DOHH2 (cell line): ENCODE data around the gene ACTG2.
A peak's percentile ranks its signal among the peaks of the same experiment; 100 is the strongest.

Experiments used
- H3F3A ChIP-seq: fragments of 200-600 bp; sonication (generic), shearing (Covaris generic); 2 replicates; pipeline ENCODE4 v1.6.0; 2016; ENCODE audit warnings: antibody characterized with exemption, mild to moderate bottlenecking; ENCODE audit not compliant: control insufficient read depth, insufficient read depth
- H3K27ac ChIP-seq: fragments of 200-600 bp; sonication (generic); 2 replicates; pipeline ENCODE4 v1.5.1; 2014; ENCODE audit warnings: low read depth, mild to moderate bottlenecking, low read length, moderate library complexity
- H3K27me3 ChIP-seq: fragments of 200-600 bp; sonication (generic); 2 replicates; pipeline ENCODE4 v1.6.1; 2014; ENCODE audit warnings: mild to moderate bottlenecking, low read length, mixed read lengths; ENCODE audit not compliant: control insufficient read depth
- H3K36me3 ChIP-seq: fragments of 200-600 bp; sonication (generic); 2 replicates; pipeline ENCODE4 v1.6.1; 2014; ENCODE audit warnings: mild to moderate bottlenecking, low read length, moderate library complexity, mixed read lengths; ENCODE audit not compliant: control insufficient read depth
- H3K4me1 ChIP-seq: fragments of 200-600 bp; sonication (generic); 2 replicates; pipeline ENCODE4 v1.6.1; 2014; ENCODE audit warnings: mild to moderate bottlenecking, low read length, mixed read lengths; ENCODE audit not compliant: control insufficient read depth
- H3K4me2 ChIP-seq: fragments of 200-600 bp; sonication (generic); 2 replicates; pipeline ENCODE4 v1.6.0; 2014; ENCODE audit warnings: mild to moderate bottlenecking, low read length, moderate library complexity
- H3K4me3 ChIP-seq: fragments of 200-600 bp; sonication (generic); 2 replicates; pipeline ENCODE4 v1.5.1; 2014; ENCODE audit warnings: mild to moderate bottlenecking, low read length, mixed read lengths
- H3K79me2 ChIP-seq: fragments of 200-600 bp; sonication (generic); 2 replicates; pipeline ENCODE4 v1.6.1; 2014; ENCODE audit warnings: mild to moderate bottlenecking, low read length, mixed read lengths; ENCODE audit not compliant: control insufficient read depth
- H3K9me2 ChIP-seq: fragments of 200-600 bp; sonication (generic); replicated peaks from 2 replicates; pipeline ENCODE4 v1.6.1; 2014; ENCODE audit warnings: mild to moderate bottlenecking, low read length, mixed read lengths; ENCODE audit not compliant: control insufficient read depth
- H3K9me3 ChIP-seq: fragments of 200-600 bp; sonication (generic); 2 replicates; pipeline ENCODE4 v1.6.1; 2014; ENCODE audit warnings: antibody characterized with exemption, low read length, mixed read lengths; ENCODE audit not compliant: control insufficient read depth, insufficient read depth
- H4K20me1 ChIP-seq: fragments of 200-600 bp; sonication (generic); 2 replicates; pipeline ENCODE4 v1.6.0; 2014; ENCODE audit warnings: low read depth, mild to moderate bottlenecking, antibody characterized with exemption, low read length, moderate library complexity; ENCODE audit not compliant: control insufficient read depth, insufficient read depth
- EZH2phosphoT487 ChIP-seq: fragments of 200-600 bp; sonication (generic); IDR thresholded peaks from 2 replicates; pipeline ENCODE4 v1.6.1; 2017; ENCODE audit warnings: borderline replicate concordance, mild to moderate bottlenecking, antibody characterized with exemption, low read length, moderate library complexity, mixed read lengths
- TF ChIP-seq, protein P1 (sequence below): fragments of 200-600 bp; sonication (generic); IDR thresholded peaks from one replicate; pipeline ENCODE4 v1.5.1; 2014; ENCODE audit warnings: antibody characterized with exemption, mild to moderate bottlenecking, low read depth, low read length; ENCODE audit not compliant: poor library complexity, severe bottlenecking

Gene ACTG2

GRCh38 chr2:73926493-73927327, 33.9 kb downstream of the ACTG2 start, which contains the start of gene DGUOK:
Gene DGUOK (plus strand): TSS chr2:73926880. CDS start chr2:73926911, 31 bp downstream.
- Histone ChIP-seq H3K79me2 (peaks cover 49% of the 10 kb centered on the region), H3K36me3 (peaks cover 44% of the 10 kb centered on the region), H3K27ac (peak within 1 kb of the TSS; percentile 80), H3K4me1 (peaks cover 64% of the 10 kb centered on the region), H3K9me3 (peaks cover 4% of the 10 kb centered on the region), H3K4me2 (peak within 1 kb of the TSS; percentile 83), H3F3A (peaks cover 20% of the 10 kb centered on the region), H3K9me2 (no peaks in the 10 kb centered on the region), H3K4me3 (peak within 1 kb of the TSS; percentile 88), H4K20me1 (peaks cover 10% of the 10 kb centered on the region), H3K27me3 (no peaks in the 10 kb centered on the region)
- TF ChIP-seq EZH2phosphoT487, result no peak
- TF ChIP-seq, protein P1, sequence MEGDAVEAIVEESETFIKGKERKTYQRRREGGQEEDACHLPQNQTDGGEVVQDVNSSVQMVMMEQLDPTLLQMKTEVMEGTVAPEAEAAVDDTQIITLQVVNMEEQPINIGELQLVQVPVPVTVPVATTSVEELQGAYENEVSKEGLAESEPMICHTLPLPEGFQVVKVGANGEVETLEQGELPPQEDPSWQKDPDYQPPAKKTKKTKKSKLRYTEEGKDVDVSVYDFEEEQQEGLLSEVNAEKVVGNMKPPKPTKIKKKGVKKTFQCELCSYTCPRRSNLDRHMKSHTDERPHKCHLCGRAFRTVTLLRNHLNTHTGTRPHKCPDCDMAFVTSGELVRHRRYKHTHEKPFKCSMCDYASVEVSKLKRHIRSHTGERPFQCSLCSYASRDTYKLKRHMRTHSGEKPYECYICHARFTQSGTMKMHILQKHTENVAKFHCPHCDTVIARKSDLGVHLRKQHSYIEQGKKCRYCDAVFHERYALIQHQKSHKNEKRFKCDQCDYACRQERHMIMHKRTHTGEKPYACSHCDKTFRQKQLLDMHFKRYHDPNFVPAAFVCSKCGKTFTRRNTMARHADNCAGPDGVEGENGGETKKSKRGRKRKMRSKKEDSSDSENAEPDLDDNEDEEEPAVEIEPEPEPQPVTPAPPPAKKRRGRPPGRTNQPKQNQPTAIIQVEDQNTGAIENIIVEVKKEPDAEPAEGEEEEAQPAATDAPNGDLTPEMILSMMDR, result no peak

DNA sequence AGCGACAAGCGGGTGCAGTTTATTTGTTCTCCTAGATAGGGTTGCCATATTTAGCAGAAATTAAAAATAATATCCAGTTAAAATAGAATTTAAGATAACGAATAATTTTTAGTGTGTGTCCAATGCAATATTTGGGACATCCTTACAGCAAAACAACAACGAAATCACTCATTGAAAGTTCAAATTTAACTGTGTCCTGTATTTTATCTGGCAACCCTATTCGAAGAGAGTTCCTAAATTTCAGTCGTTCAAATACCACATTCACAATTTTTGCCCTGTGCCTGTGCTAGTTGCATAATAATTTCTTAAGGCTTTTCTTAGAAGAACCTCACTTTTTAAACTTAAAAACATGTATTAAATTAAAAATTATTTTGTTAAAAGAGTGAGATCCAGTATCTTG, 34.5 kb downstream of the ACTG2 start:
- Histone ChIP-seq H3K4me2 (peak overlapping the region; percentile 83), H3K4me1 (peaks cover 62% of the 10 kb centered on the region), H3F3A (peaks cover 14% of the 10 kb centered on the region), H3K27me3 (no peaks in the 10 kb centered on the region), H3K36me3 (peaks cover 50% of the 10 kb centered on the region), H3K79me2 (peaks cover 55% of the 10 kb centered on the region), H3K9me3 (peaks cover 4% of the 10 kb centered on the region), H3K9me2 (no peaks in the 10 kb centered on the region), H3K4me3 (peak overlapping the region; percentile 88), H4K20me1 (peaks cover 14% of the 10 kb centered on the region), H3K27ac (peak overlapping the region; percentile 80)
- no peak for TF ChIP-seq EZH2phosphoT487
- TF ChIP-seq, protein P1, result no peak

- Histone ChIP-seq H3K4me3 (peak overlapping the region; percentile 88), H3K27me3 (no peaks in the 10 kb centered on the region), H3K4me1 (peaks cover 46% of the 10 kb centered on the region), H3K4me2 (peak overlapping the region; percentile 83), H3K79me2 (peaks cover 71% of the 10 kb centered on the region), H3K9me3 (peaks cover 4% of the 10 kb centered on the region), H3K27ac (no peak overlapping the region), H4K20me1 (peaks cover 22% of the 10 kb centered on the region), H3K9me2 (no peaks in the 10 kb centered on the region), H3K36me3 (peaks cover 66% of the 10 kb centered on the region), H3F3A (peaks cover 8% of the 10 kb centered on the region; the same call in 1 of the 2 replicates)
- TF ChIP-seq EZH2phosphoT487, result no peak
- TF ChIP-seq, protein P1, result no peak
Measured at GRCh38 chr2:73928963-73929347, 36.1 kb downstream of the ACTG2 start.
